DOHH2 (cell line): ENCODE measurements around the gene ERVV-1.

Experiments
- H3F3A ChIP-seq: fragments of 200-600 bp; sonication (generic), shearing (Covaris generic); 2 replicates; pipeline ENCODE4 v1.6.0; 2016; ENCODE audit warnings: antibody characterized with exemption, mild to moderate bottlenecking; ENCODE audit not compliant: control insufficient read depth, insufficient read depth
- H3K27ac ChIP-seq: fragments of 200-600 bp; sonication (generic); 2 replicates; pipeline ENCODE4 v1.5.1; 2014; ENCODE audit warnings: low read depth, mild to moderate bottlenecking, low read length, moderate library complexity
- H3K27me3 ChIP-seq: fragments of 200-600 bp; sonication (generic); 2 replicates; pipeline ENCODE4 v1.6.1; 2014; ENCODE audit warnings: mild to moderate bottlenecking, low read length, mixed read lengths; ENCODE audit not compliant: control insufficient read depth
- H3K36me3 ChIP-seq: fragments of 200-600 bp; sonication (generic); 2 replicates; pipeline ENCODE4 v1.6.1; 2014; ENCODE audit warnings: mild to moderate bottlenecking, low read length, moderate library complexity, mixed read lengths; ENCODE audit not compliant: control insufficient read depth
- H3K4me1 ChIP-seq: fragments of 200-600 bp; sonication (generic); 2 replicates; pipeline ENCODE4 v1.6.1; 2014; ENCODE audit warnings: mild to moderate bottlenecking, low read length, mixed read lengths; ENCODE audit not compliant: control insufficient read depth
- H3K4me2 ChIP-seq: fragments of 200-600 bp; sonication (generic); 2 replicates; pipeline ENCODE4 v1.6.0; 2014; ENCODE audit warnings: mild to moderate bottlenecking, low read length, moderate library complexity
- H3K4me3 ChIP-seq: fragments of 200-600 bp; sonication (generic); 2 replicates; pipeline ENCODE4 v1.5.1; 2014; ENCODE audit warnings: mild to moderate bottlenecking, low read length, mixed read lengths
- H3K79me2 ChIP-seq: fragments of 200-600 bp; sonication (generic); 2 replicates; pipeline ENCODE4 v1.6.1; 2014; ENCODE audit warnings: mild to moderate bottlenecking, low read length, mixed read lengths; ENCODE audit not compliant: control insufficient read depth
- H3K9me2 ChIP-seq: fragments of 200-600 bp; sonication (generic); replicated peaks from 2 replicates; pipeline ENCODE4 v1.6.1; 2014; ENCODE audit warnings: mild to moderate bottlenecking, low read length, mixed read lengths; ENCODE audit not compliant: control insufficient read depth
- H3K9me3 ChIP-seq: fragments of 200-600 bp; sonication (generic); 2 replicates; pipeline ENCODE4 v1.6.1; 2014; ENCODE audit warnings: antibody characterized with exemption, low read length, mixed read lengths; ENCODE audit not compliant: control insufficient read depth, insufficient read depth
- H4K20me1 ChIP-seq: fragments of 200-600 bp; sonication (generic); 2 replicates; pipeline ENCODE4 v1.6.0; 2014; ENCODE audit warnings: low read depth, mild to moderate bottlenecking, antibody characterized with exemption, low read length, moderate library complexity; ENCODE audit not compliant: control insufficient read depth, insufficient read depth
- CTCF ChIP-seq: fragments of 200-600 bp; sonication (generic); IDR thresholded peaks from one replicate; pipeline ENCODE4 v1.5.1; 2014; ENCODE audit warnings: antibody characterized with exemption, mild to moderate bottlenecking, low read depth, low read length; ENCODE audit not compliant: poor library complexity, severe bottlenecking
- EZH2phosphoT487 ChIP-seq: fragments of 200-600 bp; sonication (generic); IDR thresholded peaks from 2 replicates; pipeline ENCODE4 v1.6.1; 2017; ENCODE audit warnings: borderline replicate concordance, mild to moderate bottlenecking, antibody characterized with exemption, low read length, moderate library complexity, mixed read lengths

The ERVV-1 gene

DNA sequence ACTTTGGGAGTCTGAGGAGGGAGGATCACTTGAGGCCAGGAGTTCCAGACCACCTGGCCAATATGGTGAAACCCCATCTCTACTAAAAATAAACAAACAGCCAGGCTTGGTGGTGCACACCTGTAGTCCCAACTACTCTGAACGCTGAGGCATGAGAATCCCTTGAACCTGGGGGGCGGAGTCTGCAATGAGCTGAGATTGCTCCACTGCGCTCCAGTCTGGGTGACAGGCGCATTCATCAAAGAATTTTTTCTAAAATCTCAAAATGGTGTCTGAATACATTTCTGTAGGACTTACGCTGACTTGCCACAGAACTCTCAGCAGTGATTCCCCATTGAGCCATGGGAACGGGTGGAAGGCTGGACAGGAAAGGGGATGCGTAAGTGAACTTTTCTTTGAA is 18.0 kb upstream of the ERVV-1 start:
- Histone ChIP-seq H3K9me2 (no peaks in the 10 kb centered on the region), H3K4me3 (no peak overlapping the region), H3F3A (no peaks in the 10 kb centered on the region), H3K9me3 (peaks cover 3% of the 10 kb centered on the region; the same call in 1 of the 2 replicates), H3K36me3 (no peaks in the 10 kb centered on the region), H3K4me1 (peaks cover 4% of the 10 kb centered on the region; the same call in 1 of the 2 replicates), H3K4me2 (no peak overlapping the region), H3K27ac (no peak overlapping the region), H3K79me2 (no peaks in the 10 kb centered on the region), H3K27me3 (no peaks in the 10 kb centered on the region), H4K20me1 (no peaks in the 10 kb centered on the region)
- TF ChIP-seq EZH2phosphoT487 (no peak), CTCF (no peak)

GRCh38 chr19:52997975-52998374 is 15.7 kb upstream of the ERVV-1 start:
- Histone ChIP-seq H3K27ac (no peak overlapping the region), H3K9me3 (peaks cover 3% of the 10 kb centered on the region; the same call in 1 of the 2 replicates), H3K4me3 (no peak overlapping the region), H3K9me2 (no peaks in the 10 kb centered on the region), H4K20me1 (no peaks in the 10 kb centered on the region), H3K79me2 (no peaks in the 10 kb centered on the region), H3K27me3 (no peaks in the 10 kb centered on the region), H3K4me1 (peaks cover 4% of the 10 kb centered on the region; the same call in 1 of the 2 replicates), H3K36me3 (no peaks in the 10 kb centered on the region), H3F3A (no peaks in the 10 kb centered on the region), H3K4me2 (no peak overlapping the region)
- TF ChIP-seq CTCF (no peak), EZH2phosphoT487 (no peak)

- no peaks in the 10 kb centered on the region for H3K9me2 ChIP-seq
- no peak overlapping the region for H3K4me3 ChIP-seq
- H4K20me1 ChIP-seq, result no peaks in the 10 kb centered on the region
- H3K4me1 ChIP-seq, result no peaks in the 10 kb centered on the region
- no peaks in the 10 kb centered on the region for H3K27me3 ChIP-seq
- H3K9me3 ChIP-seq, result no peaks in the 10 kb centered on the region
- no peak overlapping the region for H3K4me2 ChIP-seq
- H3K79me2 ChIP-seq, result no peaks in the 10 kb centered on the region
- H3K36me3 ChIP-seq, result no peaks in the 10 kb centered on the region
- TF ChIP-seq CTCF, result no peak
- TF ChIP-seq EZH2phosphoT487, result no peak
- H3K27ac ChIP-seq, result no peak overlapping the region
- no peaks in the 10 kb centered on the region for H3F3A ChIP-seq
Observed at GRCh38 chr19:53002479-53002878, 11.2 kb upstream of the ERVV-1 start.

DNA sequence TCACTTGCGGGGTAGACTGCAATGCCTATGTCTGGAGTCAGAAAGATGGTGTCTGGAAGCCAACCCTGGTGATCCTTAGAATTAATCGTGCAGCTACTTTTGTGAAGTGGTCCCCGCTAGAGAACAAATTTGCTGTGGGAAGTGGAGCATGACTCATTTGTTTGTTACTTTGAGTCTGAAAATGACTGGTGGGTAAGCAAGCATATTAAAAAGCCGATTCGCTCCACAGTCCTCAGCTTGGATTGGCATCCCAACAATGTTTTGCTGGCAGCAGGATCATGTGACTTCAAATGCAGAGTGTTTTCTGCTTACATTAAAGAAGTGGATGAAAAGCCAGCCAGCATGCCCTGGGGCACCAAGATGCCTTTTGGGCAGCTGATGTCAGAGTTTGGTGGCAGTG is 9.5 kb upstream of the ERVV-1 start:
- H3K79me2 ChIP-seq, result no peaks in the 10 kb centered on the region
- H3K4me1 ChIP-seq, result no peaks in the 10 kb centered on the region
- peaks cover 3% of the 10 kb centered on the region; the same call in 1 of the 2 replicates for H3K9me3 ChIP-seq
- H3K27ac ChIP-seq, result no peak overlapping the region
- H3K27me3 ChIP-seq, result no peaks in the 10 kb centered on the region
- H3F3A ChIP-seq, result no peaks in the 10 kb centered on the region
- no peak overlapping the region for H3K4me3 ChIP-seq
- H4K20me1 ChIP-seq, result no peaks in the 10 kb centered on the region
- H3K4me2 ChIP-seq, result no peak overlapping the region
- H3K9me2 ChIP-seq, result no peaks in the 10 kb centered on the region
- TF ChIP-seq EZH2phosphoT487 (no peak), CTCF (no peak)
- no peaks in the 10 kb centered on the region for H3K36me3 ChIP-seq
